GM12875 (cell line): Measurements from ENCODE around the gene CCL4.

ENCODE experiments used
- H3K4me3 ChIP-seq: one replicate; pipeline ENCODE4 v1.5.1; 2011; ENCODE audit warnings: low read depth, low read length, control low read depth
- TF ChIP-seq, protein P1 (sequence below): IDR thresholded peaks from 2 replicates; pipeline ENCODE4 v1.5.1; 2011; ENCODE audit warnings: low read depth, mild to moderate bottlenecking, control low read depth, inconsistent platforms, low read length, moderate library complexity, borderline replicate concordance; ENCODE audit not compliant: insufficient read depth

CCL4 gene

DNA sequence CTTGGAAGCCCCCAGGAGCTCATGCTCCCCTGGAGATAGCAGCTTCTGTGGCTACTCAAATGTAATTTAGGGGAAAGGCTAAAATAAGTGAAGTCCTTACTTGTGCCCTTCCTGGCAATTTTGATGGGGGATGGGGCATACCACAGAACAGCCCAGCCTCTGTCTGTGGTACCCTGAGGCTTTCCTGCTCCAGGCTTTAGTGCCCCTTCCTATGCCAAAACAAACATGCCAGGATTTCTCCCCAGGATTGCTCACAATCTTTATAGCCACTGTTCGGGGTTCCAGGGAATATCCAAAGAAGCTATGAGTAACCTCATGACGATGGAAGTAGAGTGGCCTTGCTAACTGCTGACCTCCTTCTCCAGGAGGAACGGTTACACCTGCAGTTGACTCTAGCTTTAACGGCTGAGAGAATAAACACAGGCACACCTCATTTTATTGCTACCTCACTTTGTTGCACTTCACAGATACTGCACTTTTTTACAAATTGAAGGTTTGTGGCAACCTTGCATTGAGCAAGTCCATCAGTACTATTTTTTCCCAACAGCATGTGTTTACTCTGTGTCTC is 24.9 kb downstream of the CCL4 start:
- no peak overlapping the region for H3K4me3 ChIP-seq
- TF ChIP-seq, protein P1, sequence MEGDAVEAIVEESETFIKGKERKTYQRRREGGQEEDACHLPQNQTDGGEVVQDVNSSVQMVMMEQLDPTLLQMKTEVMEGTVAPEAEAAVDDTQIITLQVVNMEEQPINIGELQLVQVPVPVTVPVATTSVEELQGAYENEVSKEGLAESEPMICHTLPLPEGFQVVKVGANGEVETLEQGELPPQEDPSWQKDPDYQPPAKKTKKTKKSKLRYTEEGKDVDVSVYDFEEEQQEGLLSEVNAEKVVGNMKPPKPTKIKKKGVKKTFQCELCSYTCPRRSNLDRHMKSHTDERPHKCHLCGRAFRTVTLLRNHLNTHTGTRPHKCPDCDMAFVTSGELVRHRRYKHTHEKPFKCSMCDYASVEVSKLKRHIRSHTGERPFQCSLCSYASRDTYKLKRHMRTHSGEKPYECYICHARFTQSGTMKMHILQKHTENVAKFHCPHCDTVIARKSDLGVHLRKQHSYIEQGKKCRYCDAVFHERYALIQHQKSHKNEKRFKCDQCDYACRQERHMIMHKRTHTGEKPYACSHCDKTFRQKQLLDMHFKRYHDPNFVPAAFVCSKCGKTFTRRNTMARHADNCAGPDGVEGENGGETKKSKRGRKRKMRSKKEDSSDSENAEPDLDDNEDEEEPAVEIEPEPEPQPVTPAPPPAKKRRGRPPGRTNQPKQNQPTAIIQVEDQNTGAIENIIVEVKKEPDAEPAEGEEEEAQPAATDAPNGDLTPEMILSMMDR, result no peak

DNA sequence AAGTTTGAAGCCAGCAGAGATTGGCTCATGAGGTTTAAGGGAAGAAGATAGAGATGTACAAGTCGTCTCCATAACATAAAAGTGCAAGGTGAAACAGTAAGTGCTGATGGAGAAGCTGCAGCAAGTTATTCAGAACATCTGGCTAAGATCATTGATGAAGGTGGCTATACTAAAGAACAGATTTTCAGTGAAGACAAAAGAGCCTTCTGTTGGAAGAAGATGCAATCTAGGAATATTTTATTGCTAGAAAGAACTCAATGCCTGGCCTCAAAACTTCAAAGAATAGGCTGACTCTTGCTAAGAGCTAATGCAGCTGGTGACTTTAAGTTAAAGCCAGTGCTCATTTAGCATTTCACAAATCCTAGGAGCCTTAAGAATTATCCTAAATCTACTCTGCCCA is 26.0 kb downstream of the CCL4 start:
- H3K4me3 ChIP-seq, result no peak overlapping the region
- TF ChIP-seq, protein P1, result no peak

DNA sequence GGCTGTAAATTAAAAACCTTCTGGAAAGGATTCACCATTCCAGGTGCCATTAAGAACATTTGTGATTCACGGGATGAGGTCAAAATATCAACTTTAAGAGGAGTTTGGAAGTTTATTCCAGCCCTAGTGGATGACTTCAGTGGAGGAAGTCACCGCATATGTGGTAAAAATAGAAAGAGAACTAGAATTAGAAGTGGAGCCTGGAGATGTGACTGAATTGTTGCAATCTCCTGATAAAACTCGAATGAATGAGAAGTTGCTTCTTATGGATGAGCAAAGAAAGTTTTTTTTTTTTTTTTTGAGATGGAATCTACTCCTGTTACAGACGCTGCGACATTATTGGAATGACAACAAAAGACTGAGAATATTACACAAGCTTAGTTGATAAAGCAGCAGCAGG is 26.7 kb downstream of the CCL4 start:
- TF ChIP-seq, protein P1, result no peak
- H3K4me3 ChIP-seq, result no peak overlapping the region

DNA sequence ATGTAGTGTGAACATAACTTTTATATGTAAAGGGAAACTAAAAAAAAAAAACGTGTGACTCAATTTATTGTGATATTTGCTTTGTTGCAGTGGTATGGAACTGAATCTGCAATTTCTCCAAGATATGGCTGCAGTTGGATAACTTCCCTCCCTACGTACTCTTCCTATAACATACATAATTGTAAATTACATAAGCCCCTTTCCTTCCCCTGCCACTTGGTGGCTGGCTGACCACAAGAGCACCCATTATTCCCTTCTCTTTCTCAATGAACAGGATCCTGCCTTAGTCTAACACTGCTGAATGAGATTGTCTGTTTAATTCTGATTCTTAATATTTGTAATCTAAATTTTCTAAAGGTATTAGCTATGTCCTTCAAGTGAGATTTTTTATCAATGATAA is 27.8 kb downstream of the CCL4 start:
- TF ChIP-seq, protein P1, result no peak

DNA sequence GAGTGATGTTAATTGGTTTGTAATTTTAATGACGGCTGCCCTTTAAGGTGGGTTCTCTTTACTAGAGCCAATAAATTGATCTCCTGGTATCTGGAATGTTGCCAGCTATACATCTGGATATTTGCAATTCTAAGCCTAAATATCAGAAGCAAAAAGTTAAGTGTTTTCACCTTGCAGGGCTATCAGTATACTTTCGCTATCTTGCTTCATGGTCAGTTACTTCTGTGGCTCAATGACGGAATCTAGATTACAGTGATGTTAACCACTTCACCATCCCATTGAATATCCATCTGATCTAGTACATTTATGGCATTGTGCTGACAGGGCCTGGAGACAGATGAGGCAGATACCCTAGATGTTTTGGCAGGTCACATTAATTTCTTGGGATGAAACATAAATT is 28.3 kb downstream of the CCL4 start:
- H3K4me3 ChIP-seq, result no peak overlapping the region
- TF ChIP-seq, protein P1, result no peak

More for the DNA sequence above, 27.8 kb downstream of the CCL4 start:
- H3K4me3 ChIP-seq, result no peak overlapping the region

DNA sequence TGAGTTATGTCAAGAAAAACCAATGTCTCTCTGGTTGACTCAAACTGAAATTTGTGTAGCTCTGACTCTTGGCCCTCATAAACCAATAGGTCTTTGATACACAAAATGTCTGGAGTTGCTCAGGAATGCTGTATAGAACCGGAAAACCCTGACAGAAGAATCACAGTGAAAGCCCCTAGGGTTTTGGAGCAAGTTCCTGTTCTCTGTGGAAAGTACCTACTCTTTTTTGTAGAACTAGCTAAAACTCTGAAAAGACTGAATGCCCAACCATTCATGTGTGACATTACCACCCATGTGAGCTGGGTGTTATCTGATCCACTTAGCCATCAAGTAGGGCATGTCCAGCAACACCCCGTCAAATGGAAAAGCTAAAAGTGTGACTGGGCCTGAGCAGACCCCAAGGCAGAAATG is 28.8 kb downstream of the CCL4 start:
- TF ChIP-seq, protein P1, result no peak

DNA sequence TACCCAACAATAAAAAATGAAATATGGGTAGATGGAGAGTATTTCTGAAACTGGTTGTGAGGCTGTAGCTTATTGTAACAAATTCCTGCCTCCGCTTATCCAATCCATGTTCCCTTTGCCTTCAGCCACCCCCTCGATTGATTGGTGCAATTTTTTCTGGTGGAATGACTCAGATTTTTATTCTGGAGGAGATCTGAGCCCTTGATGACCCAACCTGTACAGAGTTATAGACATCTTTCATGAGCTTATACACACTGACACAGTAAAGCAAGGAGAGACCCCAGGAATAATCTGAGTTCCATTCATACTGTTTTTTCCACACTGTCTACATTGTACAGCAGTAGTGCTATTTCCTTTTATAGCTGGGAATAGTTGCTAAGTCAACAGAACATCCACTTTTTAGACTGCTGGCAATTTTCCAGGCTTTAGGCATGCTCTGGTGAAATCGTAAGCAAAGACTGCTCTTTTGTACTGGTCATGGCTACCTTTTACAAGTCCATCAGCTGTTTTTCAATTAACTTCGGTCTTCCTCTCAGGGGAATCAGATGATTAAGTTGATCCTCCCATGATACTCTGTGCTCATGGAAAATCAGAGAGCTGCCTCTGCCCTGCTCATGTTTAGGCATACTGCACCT is 30.1 kb downstream of the CCL4 start:
- H3K4me3 ChIP-seq, result no peak overlapping the region
- TF ChIP-seq, protein P1, result no peak

More for the DNA sequence above, 28.8 kb downstream of the CCL4 start:
- no peak overlapping the region for H3K4me3 ChIP-seq
